Measurements from ENCODE around the gene MRM2. TPM values are rescaled to one million over a fixed set of nuclear protein-coding genes. Genes with fewer than 3 reads are reported as not detected.

MRM2 gene
- total and polyA plus RNA-seq, 4 donors, result 9.7 to 14.9 (median 11.8) TPM

DNA sequence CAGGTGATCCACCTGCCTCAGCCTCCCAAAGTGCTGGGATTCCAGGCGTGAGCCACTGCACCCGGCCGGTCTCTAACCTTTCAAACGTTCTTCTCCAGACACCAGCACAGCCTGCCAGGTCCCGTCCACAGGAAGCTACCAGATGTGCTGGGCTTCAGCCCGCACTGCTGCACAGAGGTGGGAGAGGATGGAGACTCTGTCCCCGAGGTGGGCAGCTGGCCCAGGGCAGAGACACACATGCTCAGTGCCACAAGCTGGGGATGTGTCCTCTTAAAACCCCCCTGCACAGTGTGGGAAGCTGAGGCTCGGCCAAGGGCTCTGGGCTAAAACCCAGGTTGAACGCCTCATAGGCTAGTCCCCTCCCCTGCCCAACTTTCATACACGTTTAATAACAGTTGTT is 9.4 kb upstream of the MRM2 start:
- no peak overlapping the region for H3K9ac ChIP-seq (ENCODE audit: low read depth in 1 of 2, low read length in 2 of 2)
- no peak overlapping the region for H3K4me3 ChIP-seq (ENCODE audit: low read depth in 1 of 3, low read length in 3 of 3)
- no peak for DNase-seq (ENCODE audit: low spot score)
- TF ChIP-seq GABPA (IDR thresholded peaks at IDR 0.05 in 1 of 2, conservative IDR thresholded peaks at IDR 0.05 in 1 of 2) (no peak), RXRA (IDR thresholded peaks at IDR 0.05) (no peak), RAD21 (IDR thresholded peaks at IDR 0.05) (no peak), SP1 (IDR thresholded peaks at IDR 0.05) (no peak), HNF4G (IDR thresholded peaks at IDR 0.05) (no peak), JUND (IDR thresholded peaks at IDR 0.05) (no peak)
- TF ChIP-seq, protein P1, sequence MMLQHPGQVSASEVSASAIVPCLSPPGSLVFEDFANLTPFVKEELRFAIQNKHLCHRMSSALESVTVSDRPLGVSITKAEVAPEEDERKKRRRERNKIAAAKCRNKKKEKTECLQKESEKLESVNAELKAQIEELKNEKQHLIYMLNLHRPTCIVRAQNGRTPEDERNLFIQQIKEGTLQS (IDR thresholded peaks at IDR 0.05), result no peak
- TF ChIP-seq, protein P2, sequence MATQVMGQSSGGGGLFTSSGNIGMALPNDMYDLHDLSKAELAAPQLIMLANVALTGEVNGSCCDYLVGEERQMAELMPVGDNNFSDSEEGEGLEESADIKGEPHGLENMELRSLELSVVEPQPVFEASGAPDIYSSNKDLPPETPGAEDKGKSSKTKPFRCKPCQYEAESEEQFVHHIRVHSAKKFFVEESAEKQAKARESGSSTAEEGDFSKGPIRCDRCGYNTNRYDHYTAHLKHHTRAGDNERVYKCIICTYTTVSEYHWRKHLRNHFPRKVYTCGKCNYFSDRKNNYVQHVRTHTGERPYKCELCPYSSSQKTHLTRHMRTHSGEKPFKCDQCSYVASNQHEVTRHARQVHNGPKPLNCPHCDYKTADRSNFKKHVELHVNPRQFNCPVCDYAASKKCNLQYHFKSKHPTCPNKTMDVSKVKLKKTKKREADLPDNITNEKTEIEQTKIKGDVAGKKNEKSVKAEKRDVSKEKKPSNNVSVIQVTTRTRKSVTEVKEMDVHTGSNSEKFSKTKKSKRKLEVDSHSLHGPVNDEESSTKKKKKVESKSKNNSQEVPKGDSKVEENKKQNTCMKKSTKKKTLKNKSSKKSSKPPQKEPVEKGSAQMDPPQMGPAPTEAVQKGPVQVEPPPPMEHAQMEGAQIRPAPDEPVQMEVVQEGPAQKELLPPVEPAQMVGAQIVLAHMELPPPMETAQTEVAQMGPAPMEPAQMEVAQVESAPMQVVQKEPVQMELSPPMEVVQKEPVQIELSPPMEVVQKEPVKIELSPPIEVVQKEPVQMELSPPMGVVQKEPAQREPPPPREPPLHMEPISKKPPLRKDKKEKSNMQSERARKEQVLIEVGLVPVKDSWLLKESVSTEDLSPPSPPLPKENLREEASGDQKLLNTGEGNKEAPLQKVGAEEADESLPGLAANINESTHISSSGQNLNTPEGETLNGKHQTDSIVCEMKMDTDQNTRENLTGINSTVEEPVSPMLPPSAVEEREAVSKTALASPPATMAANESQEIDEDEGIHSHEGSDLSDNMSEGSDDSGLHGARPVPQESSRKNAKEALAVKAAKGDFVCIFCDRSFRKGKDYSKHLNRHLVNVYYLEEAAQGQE (IDR thresholded peaks at IDR 0.05), result no peak
- peaks cover 0 to 9% (median 2%) of the 10 kb centered on the region in 4 donors for H3K36me3 ChIP-seq (ENCODE audit: control insufficient read depth in 4 of 4, insufficient read depth in 3 of 4, low read depth in 1 of 4, low read length in 3 of 4)
- no peaks in the 10 kb centered on the region for H3K4me1 ChIP-seq (ENCODE audit: control insufficient read depth in 4 of 4, insufficient read depth in 4 of 4, low read length in 3 of 4)
- 79% methylated on average over 10 of the region's 10 CpGs for WGBS
- no peak overlapping the region for H3K27ac ChIP-seq (ENCODE audit: low read depth in 1 of 2, low read length in 2 of 2)
- no peaks in the 10 kb centered on the region for H3K27me3 ChIP-seq (ENCODE audit: control insufficient read depth in 4 of 4, insufficient read depth in 4 of 4, low read length in 3 of 4)
- H3K9me3 ChIP-seq (ENCODE audit: control insufficient read depth in 4 of 4, low read length in 3 of 4), result no peaks in the 10 kb centered on the region

DNA sequence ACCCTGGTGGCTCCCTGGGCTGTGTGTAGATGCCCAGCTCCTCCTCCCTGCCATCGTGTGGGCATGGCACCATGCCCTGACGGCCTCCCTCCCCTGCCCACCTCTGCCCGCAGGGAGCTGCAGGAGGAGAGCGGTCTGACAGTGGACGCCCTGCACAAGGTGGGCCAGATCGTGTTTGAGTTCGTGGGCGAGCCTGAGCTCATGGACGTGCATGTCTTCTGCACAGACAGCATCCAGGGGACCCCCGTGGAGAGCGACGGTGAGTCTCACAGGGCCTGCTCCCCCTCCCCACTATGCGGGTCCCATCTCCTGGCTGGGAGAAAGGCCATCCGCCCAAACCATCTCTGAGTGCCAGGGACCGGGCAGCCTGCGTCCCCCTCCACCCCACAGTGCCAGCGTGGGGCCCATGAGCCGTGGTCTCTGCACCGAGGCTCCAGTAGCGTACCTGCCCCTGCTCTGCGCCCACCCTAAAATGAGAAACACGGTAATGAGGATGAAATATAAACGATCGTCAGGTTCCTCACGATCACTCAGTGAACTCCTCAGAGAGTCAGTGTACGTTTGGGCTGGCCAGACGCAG is 7.8 kb upstream of the MRM2 start:
- Histone ChIP-seq H3K4me1 (ENCODE audit: control insufficient read depth in 4 of 4, insufficient read depth in 4 of 4, low read length in 3 of 4) (no peaks in the 10 kb centered on the region), H3K4me3 (ENCODE audit: low read depth in 1 of 3, low read length in 3 of 3) (no peak overlapping the region), H3K9ac (ENCODE audit: low read depth in 1 of 2, low read length in 2 of 2) (no peak overlapping the region), H3K27me3 (ENCODE audit: control insufficient read depth in 4 of 4, insufficient read depth in 4 of 4, low read length in 3 of 4) (no peaks in the 10 kb centered on the region), H3K9me3 (ENCODE audit: control insufficient read depth in 4 of 4, low read length in 3 of 4) (no peaks in the 10 kb centered on the region), H3K27ac (ENCODE audit: low read depth in 1 of 2, low read length in 2 of 2) (no peak overlapping the region), H3K36me3 (ENCODE audit: control insufficient read depth in 4 of 4, insufficient read depth in 3 of 4, low read depth in 1 of 4, low read length in 3 of 4) (peaks cover 0 to 4% (median 2%) of the 10 kb centered on the region in 4 donors)
- WGBS, result 86% methylated on average over 27 of the region's 27 CpGs
- no peak for DNase-seq (ENCODE audit: low spot score)
- no peak for TF ChIP-seq SP1 (IDR thresholded peaks at IDR 0.05)
- no peak for TF ChIP-seq HNF4A (conservative IDR thresholded peaks at IDR 0.05)
- TF ChIP-seq NR2F2 (IDR thresholded peaks at IDR 0.05), result no peak
- no peak for TF ChIP-seq RXRA (IDR thresholded peaks at IDR 0.05)
- TF ChIP-seq FOXA2 (IDR thresholded peaks at IDR 0.05), result no peak
- TF ChIP-seq, protein P3, sequence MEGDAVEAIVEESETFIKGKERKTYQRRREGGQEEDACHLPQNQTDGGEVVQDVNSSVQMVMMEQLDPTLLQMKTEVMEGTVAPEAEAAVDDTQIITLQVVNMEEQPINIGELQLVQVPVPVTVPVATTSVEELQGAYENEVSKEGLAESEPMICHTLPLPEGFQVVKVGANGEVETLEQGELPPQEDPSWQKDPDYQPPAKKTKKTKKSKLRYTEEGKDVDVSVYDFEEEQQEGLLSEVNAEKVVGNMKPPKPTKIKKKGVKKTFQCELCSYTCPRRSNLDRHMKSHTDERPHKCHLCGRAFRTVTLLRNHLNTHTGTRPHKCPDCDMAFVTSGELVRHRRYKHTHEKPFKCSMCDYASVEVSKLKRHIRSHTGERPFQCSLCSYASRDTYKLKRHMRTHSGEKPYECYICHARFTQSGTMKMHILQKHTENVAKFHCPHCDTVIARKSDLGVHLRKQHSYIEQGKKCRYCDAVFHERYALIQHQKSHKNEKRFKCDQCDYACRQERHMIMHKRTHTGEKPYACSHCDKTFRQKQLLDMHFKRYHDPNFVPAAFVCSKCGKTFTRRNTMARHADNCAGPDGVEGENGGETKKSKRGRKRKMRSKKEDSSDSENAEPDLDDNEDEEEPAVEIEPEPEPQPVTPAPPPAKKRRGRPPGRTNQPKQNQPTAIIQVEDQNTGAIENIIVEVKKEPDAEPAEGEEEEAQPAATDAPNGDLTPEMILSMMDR (IDR thresholded peaks at IDR 0.05; ENCODE audit: low read depth, low read length, missing input control), result no peak
- TF ChIP-seq, protein P4, sequence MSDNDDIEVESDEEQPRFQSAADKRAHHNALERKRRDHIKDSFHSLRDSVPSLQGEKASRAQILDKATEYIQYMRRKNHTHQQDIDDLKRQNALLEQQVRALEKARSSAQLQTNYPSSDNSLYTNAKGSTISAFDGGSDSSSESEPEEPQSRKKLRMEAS (IDR thresholded peaks at IDR 0.05), result no peak
